ENCODE results near the gene CACNG5.
"Not testable (repeated sequence)": the region's sequence is repeated elsewhere in the genome, so short reads cannot be mapped to it uniquely, and the experiment has no call there.

Gene CACNG5

GRCh38 chr17:66850692-66851091 is 15.8 kb downstream of the CACNG5 start:
- no peak for DNase-seq

DNA sequence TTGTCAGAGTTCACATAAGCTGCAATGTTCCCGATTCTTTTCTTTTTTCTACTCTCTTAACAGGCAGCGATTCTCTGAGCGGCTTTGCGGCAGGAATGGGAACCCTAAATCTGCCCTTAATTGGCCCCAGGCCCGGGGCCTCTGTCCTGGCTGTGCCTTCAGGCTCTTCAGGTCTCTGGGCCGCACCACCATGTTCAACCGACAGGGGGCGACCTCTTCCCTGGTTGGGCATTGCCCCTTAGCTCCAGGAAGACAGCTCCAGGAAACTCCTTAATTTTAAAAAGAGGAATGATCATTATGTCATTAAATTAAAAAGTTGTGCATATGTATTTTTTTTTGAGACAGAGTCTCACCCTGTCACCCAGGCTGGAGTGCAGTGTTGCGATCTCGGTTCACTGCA is 20.3 kb downstream of the CACNG5 start:
- DNase-seq: peak in 2 of 5 experiments; percentile 6 to 9

- DNase-seq: no peak
Measured at GRCh38 chr17:66858226-66859083, 23.5 kb downstream of the CACNG5 start.

DNA sequence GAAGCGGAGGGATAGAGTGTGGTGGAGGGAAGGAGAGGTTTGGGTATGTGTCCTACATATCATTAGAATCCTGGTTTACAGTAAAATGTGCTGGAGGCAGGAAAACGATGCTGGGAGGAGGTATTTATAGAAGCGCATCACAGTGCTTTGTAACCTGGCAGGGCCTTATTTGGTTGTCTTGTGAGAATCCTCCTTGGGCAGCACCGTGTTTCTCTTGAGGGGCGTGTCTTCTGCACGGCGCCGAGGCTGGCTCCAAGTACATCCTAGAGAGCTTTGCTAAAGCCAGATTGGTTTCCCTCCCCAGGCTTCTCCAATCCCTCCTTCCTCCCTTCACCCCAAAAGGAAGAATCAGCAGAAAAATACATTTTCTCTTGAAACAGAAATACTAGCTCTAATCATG is 24.4 kb downstream of the CACNG5 start:
- DNase-seq: no peak

- DNase-seq: peak in 1 of 5 experiments; percentile 70
Measured at GRCh38 chr17:66860204-66860603, 25.3 kb downstream of the CACNG5 start.

- DNase-seq: no peak
Measured at GRCh38 chr17:66863820-66864219, 28.9 kb downstream of the CACNG5 start.

- DNase-seq: no peak
Measured at GRCh38 chr17:66865151-66865550, 30.2 kb downstream of the CACNG5 start.

GRCh38 chr17:66873962-66874361 is 39.0 kb downstream of the CACNG5 start:
- DNase-seq: no peak

DNA sequence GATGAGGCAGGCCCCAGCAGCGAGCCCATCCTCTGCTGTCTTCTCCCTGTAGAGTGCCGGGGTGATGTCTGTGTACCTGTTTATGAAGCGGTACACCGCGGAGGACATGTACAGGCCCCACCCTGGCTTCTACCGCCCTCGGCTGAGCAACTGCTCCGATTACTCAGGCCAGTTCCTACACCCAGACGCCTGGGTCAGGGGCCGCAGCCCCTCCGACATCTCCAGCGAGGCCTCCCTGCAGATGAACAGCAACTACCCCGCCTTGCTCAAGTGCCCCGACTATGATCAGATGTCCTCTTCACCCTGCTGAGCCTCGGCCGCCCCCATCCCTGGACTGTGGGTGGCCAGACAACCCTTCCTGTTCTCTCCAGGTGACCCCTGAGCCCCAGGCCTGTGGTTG is 50.0 kb downstream of the CACNG5 start:
- DNase-seq: no peak

DNA sequence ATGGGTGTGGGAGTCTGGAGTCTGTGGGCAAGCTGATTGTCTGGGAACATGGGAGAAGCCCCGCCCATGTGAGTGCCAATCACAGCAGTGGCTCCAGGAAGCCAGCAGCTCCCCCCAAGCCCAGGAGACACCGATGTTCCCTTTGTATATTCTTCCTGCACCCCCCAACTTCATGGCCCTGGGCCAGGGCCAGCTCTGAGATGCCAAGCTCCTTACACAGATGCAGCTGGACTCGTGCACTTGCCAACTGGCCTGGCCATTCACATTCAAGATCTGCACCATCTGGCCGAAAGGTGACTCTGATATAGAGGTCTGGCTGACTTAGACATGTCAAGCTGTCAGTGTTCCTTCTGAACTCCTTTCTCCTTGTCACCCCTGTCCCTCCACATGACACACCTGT is 50.5 kb downstream of the CACNG5 start:
- no peak for DNase-seq

- no peak for DNase-seq
Measured at GRCh38 chr17:66889480-66890230, 54.7 kb downstream of the CACNG5 start.

DNA sequence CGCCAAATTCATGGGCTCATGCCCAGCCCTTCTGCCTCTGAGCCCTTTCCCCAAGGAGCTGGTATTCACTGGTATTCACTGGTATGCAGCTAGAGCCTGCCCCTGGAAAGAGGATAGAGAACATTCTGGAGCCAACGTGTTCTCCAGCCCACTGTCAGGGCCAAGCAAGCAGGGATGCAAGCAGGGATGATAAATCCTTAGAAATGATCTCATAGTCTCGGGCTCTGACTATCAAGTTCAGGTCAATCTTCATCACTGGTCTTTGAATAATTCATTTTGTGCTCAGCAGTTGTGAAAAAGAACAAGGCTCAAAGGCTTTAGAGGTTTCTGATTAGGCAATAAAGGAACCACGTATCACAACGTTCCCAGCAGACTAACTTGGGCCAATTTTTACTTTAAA is 57.3 kb downstream of the CACNG5 start:
- DNase-seq: no peak

DNA sequence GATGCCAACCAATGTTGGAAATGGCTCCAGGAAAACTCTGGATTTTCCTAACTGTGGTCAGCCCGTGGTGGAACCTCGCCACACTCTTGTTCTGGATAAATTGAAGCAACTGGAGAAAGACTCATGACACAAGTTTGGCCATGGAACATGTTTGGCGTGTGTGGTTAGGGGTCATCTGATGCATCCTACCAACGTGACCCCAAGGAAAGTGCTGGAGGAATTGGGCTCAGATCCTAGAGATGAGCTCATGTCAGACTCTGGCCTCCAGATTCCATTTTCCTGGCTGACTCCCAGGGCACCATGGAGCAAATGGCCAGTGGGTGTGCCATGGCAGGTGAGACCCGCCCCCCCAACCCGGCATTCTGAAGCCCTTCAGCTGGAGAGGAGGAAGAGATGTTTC is 58.5 kb downstream of the CACNG5 start:
- no peak for DNase-seq

DNA sequence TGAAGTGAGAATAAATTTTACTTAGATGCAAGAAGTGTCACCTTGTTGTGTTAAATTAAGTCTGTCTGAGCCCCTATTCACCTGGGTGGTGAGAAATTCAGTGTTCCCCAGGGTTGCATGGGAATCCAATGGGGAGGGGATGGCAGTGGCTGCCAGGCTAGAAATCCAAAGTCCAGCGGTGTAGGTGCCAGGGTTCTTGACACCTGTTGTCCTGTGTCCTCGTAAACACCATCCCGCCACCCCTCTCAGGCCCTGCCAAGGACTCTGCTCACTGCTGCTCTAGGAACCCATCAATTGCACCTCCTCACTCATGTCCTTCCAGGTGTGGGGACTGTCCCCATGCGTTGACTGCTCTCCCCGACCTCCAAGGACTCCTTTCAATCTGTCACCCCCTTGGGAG is 58.9 kb downstream of the CACNG5 start:
- no peak for DNase-seq

DNA sequence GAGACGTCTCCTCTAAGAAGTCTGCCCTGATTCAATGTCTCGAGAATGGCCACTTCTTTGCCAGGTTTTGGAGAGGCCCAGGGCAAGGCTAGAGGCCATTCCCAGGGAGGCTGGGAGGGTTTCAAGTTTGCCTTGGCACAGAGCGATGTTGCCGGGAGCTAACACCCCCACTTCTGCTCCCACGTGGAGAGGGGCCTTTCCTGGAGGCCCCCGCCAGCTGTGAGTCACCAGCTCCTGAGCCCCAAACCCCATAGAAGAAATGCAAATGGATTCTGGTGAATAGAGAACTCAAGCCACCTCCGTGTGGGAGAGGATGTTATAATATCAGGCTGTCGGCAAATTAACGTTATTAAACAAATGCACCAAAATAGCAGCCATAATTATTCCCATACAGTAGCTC is 62.2 kb downstream of the CACNG5 start:
- DNase-seq: no peak

GRCh38 chr17:66898536-66898935 is 63.6 kb downstream of the CACNG5 start:
- DNase-seq: no peak

DNA sequence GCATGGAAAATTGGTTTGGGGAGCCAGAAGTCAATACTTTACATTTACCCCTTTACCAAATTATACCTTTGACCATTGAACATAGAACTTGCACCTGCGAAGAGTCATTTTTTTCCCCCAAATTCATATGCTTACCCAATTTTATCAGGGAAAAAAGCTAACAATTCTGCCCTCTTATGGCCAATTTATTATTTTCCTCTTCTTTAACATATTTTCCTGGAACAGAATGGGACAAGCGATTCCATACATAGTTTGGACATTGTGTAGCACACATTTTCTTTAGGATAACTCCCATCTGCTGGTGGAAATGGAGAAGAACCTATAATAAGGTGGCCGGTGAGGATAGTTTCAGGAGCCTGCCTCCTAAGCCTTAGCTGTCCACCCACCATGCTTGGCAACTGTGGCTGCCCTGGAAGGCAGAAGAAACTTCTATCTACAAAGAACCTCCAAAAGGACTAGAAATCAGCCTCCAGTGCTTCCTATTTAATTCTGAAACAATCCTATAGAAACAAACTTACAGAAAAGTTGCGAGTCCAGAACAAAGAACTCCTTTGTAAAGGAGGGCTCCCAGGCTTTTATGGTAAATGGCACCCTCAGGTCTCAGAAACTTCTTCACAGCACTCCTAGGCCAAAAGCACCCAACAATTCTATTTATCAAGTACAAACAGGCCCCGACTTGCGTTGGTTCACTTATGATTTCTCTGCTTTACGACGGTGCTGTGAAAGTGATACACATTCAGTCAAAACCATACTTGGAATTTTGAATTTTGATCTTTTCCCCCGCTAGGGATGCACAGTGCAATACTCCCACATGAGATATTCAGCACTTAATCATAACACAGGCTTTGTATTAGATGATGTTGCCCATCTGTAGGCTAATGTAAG is 65.5 kb downstream of the CACNG5 start:
- DNase-seq: no peak

DNA sequence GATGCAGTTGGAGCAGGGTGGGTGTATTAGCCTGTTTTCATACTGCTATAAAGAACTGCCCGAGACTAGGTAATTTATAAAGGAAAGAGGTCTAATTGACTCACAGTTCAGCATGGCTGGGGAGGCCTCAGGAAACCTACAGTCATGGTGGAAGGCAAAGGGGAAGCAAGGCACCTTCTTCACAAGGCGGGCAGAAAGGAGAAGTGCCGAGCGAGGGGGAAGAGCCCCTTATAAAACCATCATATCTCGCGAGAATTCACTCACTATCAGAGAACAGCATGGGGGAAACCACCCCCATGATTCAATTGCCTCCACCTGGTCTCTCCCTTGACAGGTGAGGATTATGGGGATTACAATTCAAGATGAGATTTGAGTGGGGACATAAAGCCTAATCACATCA is 68.4 kb downstream of the CACNG5 start:
- not testable (repeated sequence) for DNase-seq

DNA sequence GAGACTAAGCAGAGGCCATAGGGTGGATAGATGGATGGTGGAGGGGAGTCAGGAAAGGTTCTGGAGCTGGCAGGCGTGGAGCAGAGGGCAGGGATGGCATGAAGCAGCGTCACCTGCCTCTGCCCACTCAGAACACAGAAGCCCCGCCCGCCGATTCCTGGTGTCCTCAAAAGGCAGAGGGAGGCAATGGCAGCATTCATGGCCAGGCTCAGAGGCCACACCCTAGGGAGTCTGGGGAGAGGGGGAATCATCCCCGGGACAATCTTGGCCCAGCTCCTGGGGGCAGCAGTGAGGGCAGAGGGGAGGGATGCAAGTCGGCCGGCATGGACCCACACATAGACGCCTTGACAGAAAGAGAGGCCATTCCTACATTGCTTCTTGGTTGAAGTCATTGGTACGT is 68.9 kb downstream of the CACNG5 start:
- DNase-seq: no peak

DNA sequence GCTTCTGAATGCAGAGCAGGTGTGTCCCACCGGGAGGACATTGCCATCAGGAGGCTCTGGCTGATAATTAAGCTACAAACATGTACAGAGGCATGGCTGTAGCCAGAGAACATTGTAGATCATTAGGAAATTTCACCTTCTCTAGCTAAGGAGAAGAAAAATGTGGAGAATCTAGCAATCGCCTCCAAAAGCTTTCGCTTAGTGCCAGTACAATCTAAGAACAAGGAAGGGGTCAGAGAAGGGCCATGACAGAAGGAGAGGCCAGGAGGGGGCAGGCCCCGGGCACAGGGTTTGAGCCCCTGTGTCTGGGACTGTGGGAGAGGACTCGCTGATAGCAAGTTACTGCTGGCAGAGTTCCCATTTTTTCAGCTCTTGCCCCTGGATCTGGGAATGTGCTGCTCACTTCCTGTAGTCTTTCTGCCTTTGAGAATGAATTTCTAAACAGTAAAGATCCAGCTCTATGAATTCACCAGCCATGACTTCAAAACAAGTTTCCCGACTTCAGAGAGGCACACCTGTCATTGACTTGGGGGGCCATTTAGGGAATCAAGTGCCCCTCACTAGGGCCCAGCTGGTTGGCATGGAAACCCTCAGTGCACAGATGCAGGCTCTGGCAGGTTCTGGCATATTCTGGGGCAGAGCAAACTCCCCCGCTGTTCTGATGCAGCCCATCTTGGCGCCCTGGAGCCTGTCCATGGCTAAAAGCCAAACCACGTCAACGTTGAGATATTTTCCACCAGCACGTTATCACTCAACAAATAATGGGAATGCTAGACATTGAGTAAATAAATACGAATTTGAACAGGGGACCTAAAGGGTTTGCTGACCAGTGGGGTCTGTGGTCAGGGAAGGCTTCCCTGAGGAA is 70.1 kb downstream of the CACNG5 start:
- DNase-seq: no peak

- DNase-seq: peak in 4 of 5 experiments; percentile 21 to 79 (median 45)
Measured at GRCh38 chr17:66906321-66907278, 71.7 kb downstream of the CACNG5 start.

Data from T-helper 2 cell (primary cell).